HG03135 (cell line): ENCODE results near the gene LRRC37A2.
"Not testable (repeated sequence)": the region's sequence is repeated elsewhere in the genome, so short reads cannot be mapped to it uniquely, and the experiment has no call there.

Source experiments
- ATAC-seq: cut with Tn5 transposase; IDR thresholded peaks from one replicate; pipeline ENCODE4 v1.9.1; 2021; ENCODE audit warnings: mild to moderate bottlenecking, moderate library complexity; ENCODE audit not compliant: unreplicated experiment

The LRRC37A2 gene

GRCh38 chr17:46591332-46591731 lies 79.1 kb downstream of the LRRC37A2 start:
- ATAC-seq, result not testable (repeated sequence)

DNA sequence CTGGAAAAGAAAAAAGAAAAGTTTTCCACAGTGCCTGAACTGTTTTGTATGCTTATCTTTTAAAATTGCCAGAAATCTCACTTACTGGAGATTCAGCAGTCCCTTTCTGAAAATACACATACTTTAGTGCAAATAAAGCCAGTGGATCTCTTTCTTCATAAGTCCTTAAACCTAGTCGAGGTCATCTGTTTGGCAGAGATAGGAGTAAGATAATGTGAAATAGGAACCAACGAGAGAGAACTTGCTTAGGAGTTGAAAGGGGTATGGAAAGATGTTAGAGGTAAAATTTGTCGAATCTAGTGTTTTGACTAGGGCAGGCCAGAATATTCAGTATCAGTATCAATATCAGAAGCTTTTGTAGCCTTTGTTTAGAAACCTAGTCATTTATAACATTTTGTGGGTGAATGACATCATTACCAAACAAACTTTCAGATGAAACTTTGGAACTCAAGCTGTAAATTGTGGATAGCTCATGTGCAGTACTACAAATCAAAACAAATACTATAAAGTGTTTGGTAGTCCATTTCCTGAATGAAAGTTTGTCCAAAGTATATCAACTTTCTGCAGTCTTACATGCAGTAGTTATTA lies 86.2 kb downstream of the LRRC37A2 start:
- ATAC-seq, result peak; percentile 57

DNA sequence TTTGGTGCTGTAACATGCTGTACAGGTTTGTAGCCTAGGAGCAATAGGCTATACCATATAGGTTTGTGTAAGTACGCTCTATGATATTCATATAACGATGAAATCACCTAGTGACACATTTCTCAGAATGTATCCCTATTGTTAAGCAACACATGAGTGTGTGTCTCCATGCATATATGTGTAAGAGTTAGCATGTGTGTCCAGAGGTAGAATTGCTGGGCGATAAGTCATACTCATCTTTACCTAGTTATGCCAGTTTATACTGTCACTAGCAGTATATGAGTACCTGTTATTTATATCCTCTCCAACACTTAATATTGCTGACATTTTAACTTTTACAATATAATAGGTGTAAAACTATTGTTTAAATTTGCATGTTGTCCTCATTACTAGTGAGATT lies 88.5 kb downstream of the LRRC37A2 start:
- not testable (repeated sequence) for ATAC-seq

DNA sequence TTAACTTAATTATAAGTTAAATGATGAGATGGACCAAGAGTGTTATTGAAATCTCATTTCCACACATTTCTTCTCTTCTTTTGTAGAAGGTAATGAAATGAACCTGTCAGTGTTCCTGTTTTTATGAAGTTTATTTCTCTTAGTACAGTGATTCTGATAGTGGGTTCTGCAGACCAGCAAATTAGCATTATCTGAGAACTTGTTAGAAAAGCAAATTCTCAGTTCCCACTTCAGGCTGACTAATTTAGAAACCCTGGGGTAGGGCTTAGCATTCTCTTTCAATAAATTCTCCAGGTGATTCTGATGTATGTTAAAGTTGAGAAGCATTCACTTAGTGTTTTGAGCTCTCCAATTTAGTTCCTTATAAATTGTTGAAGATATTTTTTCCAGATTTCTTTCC lies 90.9 kb downstream of the LRRC37A2 start:
- ATAC-seq, result peak; percentile 86
